ENCODE results near the gene RAMACL. TPM values are rescaled to one million over a fixed set of nuclear protein-coding genes. Genes with fewer than 3 reads are reported as not detected.

Gene RAMACL
- polyA plus RNA-seq, 1 donor from 2014 or later: 0.15 TPM

DNA sequence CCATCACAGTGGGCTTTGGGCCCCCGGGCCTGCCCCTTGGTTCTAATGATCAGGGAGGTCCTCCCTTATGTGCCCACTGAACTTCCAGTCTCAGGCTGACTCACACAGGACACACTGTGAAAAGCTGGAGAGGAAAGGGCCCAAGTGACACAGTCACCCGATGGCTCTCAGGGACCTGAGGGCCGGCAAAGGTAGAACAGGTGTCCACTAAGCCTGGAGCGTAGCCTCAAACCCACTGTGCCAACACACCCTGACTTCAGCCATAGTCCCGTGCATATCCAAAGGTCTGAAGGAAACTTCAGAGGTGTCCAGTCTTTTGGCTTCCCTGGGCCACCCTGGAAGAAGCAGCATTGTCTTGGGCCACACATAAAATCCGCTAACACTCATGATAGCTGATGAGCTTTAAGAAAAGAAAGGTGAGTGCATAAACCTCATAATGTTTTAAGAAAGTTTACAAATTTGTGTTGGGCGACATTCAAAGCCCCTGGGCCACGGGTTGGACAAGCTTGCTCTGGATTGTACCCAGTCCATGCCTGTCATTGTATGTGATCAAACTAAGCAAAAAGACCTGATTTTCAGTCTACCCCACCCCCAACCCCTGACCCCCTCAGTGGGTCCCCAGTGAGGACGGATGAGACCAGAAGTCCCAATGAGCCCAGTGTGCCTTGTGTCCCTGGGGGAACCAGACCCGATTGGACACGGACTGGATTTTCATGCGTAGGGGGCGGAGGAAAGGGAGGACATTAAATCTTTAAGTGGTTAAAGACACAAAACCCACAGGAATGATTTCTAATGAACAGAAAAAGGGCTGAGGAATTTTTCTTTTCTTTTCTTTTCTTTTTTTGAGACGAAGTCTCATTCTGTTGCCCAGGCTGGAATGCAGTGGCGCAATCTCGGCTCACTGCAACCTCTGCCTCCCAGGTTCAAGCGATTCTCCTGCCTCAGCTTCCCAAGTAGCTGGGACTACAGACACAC is 6.1 kb downstream of the RAMACL start:
- H3K36me3 Mint-ChIP-seq: peaks cover 11% of the 10 kb centered on the region
- no peaks in the 10 kb centered on the region for H3K27me3 Mint-ChIP-seq
- no peak overlapping the region for H3K4me3 Mint-ChIP-seq
- H3K27ac Mint-ChIP-seq: no peak overlapping the region
- H3K9me3 Mint-ChIP-seq: peaks cover 5 to 11% (median 7%) of the 10 kb centered on the region in 3 donors
- no peaks in the 10 kb centered on the region for H3K4me1 Mint-ChIP-seq

GRCh38 chr6:166579237-166579850 is 7.1 kb downstream of the RAMACL start:
- Mint-ChIP-seq H3K36me3 (peaks cover 11% of the 10 kb centered on the region), H3K27me3 (no peaks in the 10 kb centered on the region), H3K4me1 (no peaks in the 10 kb centered on the region), H3K27ac (no peak overlapping the region), H3K9me3 (peaks cover 5 to 11% (median 7%) of the 10 kb centered on the region in 3 donors), H3K4me3 (no peak overlapping the region)

DNA sequence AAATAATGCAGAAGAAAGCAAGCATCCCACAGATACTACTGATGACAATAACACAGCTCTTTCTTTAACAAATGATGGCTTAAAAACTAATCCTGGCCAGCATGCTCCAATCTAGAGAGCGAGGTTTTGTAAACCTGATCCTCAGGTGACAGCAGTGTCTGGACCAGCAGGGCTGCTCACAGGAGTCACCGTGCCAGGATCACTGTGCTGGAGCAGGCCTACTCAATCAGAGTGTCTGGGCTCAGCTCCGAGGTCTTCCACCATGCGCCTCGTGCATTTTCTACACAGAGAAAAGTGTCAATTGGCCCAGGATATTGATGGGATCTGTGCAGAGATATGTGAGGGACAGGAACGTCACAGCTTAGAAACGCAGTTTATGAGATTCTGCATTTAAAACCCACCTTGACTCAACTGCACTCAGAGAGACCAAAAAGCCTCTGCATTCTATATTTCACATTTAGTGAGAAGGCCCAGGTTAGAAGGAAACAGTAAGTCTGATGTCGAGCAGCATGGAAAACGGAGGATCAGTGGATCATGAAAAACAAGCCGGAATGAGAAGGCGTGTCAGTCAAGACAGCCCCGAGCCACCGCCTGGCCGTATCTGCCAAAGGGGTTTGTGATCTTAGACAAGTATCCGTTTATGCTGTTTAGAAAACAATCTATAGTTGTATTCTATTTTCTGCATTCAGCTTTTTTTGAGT is 7.8 kb downstream of the RAMACL start:
- Mint-ChIP-seq H3K27ac (no peak overlapping the region), H3K9me3 (peaks cover 5 to 11% (median 7%) of the 10 kb centered on the region in 3 donors), H3K4me1 (no peaks in the 10 kb centered on the region), H3K36me3 (peaks cover 9% of the 10 kb centered on the region), H3K27me3 (no peaks in the 10 kb centered on the region), H3K4me3 (no peak overlapping the region)

DNA sequence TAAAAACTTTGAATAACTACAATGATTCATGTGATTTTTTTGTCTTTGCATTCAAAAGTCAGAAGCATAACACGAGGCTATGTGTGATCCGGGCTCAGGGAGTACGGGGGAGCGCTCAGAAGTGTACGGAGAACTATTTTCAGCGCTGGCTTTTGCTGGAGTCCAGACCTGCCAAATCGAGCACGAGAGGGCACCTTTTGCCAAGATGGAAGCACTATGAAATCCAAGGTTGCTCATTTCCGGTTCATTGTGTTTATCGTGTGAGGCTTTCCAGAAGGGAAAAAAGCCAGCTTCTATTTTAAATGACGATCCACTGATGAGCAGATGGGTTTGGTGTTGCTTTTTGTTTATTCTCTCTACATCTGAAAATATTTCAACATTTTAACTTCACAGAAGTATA is 11.3 kb downstream of the RAMACL start:
- Mint-ChIP-seq H3K27me3 (no peaks in the 10 kb centered on the region), H3K36me3 (peaks cover 9% of the 10 kb centered on the region), H3K4me3 (no peak overlapping the region), H3K4me1 (no peaks in the 10 kb centered on the region), H3K9me3 (peaks cover 5 to 11% (median 7%) of the 10 kb centered on the region in 3 donors), H3K27ac (no peak overlapping the region)

GRCh38 chr6:166573511-166574216 is 12.8 kb downstream of the RAMACL start:
- Mint-ChIP-seq H3K4me1 (no peaks in the 10 kb centered on the region), H3K27ac (no peak overlapping the region), H3K27me3 (no peaks in the 10 kb centered on the region), H3K9me3 (peaks cover 5 to 11% (median 7%) of the 10 kb centered on the region in 3 donors), H3K36me3 (peaks cover 9% of the 10 kb centered on the region), H3K4me3 (no peak overlapping the region)

DNA sequence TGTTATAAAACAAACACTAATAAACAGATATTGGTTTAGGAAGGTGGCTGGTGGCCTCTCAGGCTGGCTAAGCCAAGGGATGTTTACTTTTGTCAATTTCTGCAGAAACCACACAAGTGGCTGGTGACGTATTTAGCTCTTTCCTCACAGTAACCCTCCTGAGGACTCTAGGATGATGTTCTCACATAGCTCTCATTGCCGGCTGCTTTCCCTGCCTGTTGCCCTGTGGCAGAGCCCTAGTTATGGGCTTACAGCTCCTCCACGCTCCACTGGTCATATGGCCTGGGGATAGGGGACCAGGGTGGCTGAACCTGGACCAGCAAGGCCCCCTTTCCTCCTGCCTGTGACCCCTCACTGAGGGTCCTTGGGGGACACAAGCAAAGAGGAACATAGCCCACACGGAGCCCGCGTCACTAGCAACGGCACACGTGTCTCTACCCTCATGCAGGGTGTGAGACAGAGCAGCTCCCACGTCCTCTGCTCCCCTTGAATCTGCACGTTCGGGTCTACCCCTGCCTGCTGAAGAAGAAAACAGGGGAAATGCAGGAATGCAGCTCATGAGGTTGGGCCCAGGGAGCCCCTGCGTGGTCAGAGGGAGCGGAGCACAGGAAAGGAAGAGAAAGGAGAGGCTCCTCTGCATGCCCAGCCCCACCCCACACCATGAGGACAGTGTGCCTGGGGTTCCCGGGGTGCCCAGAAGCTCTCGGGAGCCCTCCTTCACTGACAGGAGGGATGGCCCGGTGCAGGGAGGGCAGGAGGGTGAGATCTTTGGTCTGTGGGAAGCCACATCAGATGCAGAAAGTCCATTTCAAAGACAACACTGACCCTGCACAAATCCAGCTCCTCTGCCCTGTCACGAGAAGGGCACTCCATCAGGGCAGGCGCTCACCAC is 13.9 kb downstream of the RAMACL start:
- peaks cover 5 to 8% (median 7%) of the 10 kb centered on the region in 3 donors for H3K9me3 Mint-ChIP-seq
- no peak overlapping the region for H3K27ac Mint-ChIP-seq
- H3K27me3 Mint-ChIP-seq: no peaks in the 10 kb centered on the region
- H3K36me3 Mint-ChIP-seq: peaks cover 5% of the 10 kb centered on the region
- H3K4me1 Mint-ChIP-seq: no peaks in the 10 kb centered on the region
- H3K4me3 Mint-ChIP-seq: no peak overlapping the region

DNA sequence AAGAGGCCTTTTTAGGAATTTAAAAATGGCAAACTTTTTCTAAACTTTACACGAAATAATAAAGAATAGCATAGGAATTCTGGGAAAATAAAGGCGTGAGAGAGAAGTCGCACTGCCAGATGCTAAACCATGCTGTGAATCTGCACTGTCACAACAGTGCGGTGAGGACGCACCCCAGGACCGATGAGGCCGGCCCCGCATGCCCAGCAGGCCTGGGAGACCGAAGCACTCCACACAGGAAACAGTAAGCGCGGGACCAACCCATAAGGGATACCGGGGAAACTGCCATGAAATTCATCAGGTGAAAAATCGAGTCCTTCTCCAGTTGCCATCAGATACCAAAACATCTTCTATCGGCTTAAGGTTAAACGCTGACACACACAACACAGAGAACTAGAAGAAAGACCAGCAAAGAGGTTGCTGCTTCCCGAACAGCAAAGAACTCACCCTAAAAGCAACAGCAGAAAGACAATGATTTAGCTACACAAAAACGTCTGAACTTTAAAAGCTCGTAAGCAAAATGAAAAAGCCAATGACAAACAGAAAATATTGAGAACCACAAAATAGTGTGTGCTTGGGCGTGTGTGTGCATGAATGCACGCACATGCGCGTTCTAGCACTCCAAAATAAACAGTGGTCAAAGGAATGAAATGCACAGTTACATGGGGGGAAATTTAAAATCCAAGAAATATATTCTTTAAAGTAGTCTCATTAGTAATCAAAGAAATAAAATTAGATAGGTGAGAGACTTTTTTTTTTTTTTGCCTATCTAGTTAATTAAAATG is 15.4 kb downstream of the RAMACL start:
- peaks cover 2% of the 10 kb centered on the region in 3 donors for H3K9me3 Mint-ChIP-seq
- no peaks in the 10 kb centered on the region for H3K36me3 Mint-ChIP-seq
- no peaks in the 10 kb centered on the region for H3K4me1 Mint-ChIP-seq
- H3K27ac Mint-ChIP-seq: no peak overlapping the region
- H3K27me3 Mint-ChIP-seq: no peaks in the 10 kb centered on the region
- peak overlapping the region in 1 of 4 donors; percentile 47 for H3K4me3 Mint-ChIP-seq

- Mint-ChIP-seq H3K4me3 (no peak overlapping the region), H3K27ac (no peak overlapping the region), H3K27me3 (no peaks in the 10 kb centered on the region), H3K9me3 (no peaks in the 10 kb centered on the region), H3K36me3 (peaks cover under 1% of the 10 kb centered on the region), H3K4me1 (peaks cover 0 to 1% (median 0%) of the 10 kb centered on the region in 3 donors)
These were observed 17.3 kb downstream of the RAMACL start for GRCh38 chr6:166569206-166569605.

DNA sequence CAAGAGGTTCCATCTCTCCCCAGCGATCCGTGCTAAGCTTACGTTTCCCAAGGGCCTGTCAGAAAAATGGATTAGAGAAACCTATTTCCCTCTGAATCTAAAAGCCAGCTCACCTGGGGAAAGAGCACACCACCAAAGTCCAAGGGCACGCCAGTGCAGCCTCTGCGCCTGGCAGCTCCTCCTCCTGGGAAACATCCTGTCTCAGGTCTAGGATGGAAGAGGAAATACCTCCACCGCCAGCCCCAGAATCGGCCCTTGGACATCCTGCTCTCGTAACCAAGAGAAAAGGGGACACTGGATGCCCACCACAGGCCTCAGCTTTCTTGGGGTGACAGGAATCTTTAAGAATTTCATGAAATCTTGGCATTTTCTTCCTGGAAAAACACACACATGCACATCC is 18.7 kb downstream of the RAMACL start:
- Mint-ChIP-seq H3K9me3 (no peaks in the 10 kb centered on the region), H3K36me3 (peaks cover 3% of the 10 kb centered on the region), H3K4me3 (no peak overlapping the region), H3K27me3 (no peaks in the 10 kb centered on the region), H3K4me1 (peaks cover 0 to 1% (median 0%) of the 10 kb centered on the region in 3 donors), H3K27ac (no peak overlapping the region)

DNA sequence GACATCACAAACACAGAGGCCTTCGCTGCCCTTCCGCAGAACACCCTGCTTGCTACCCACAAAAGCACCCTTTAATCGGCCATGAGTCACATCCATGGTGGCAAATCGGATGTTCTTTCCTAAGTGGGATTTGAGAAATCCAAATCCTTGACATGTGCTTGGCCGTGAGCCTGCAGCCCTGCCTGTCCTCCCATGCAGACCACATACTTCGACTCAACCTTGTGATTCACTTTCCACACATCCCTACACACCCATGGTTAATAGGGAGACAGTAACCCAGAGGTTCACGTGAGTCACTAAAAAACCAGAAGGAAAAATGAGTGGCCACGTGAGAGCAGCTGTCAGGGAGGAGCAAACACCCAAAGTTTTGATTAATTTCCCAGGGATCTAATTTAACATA is 19.4 kb downstream of the RAMACL start:
- Mint-ChIP-seq H3K27ac (no peak overlapping the region), H3K27me3 (peaks cover 3% of the 10 kb centered on the region), H3K36me3 (peaks cover 3% of the 10 kb centered on the region)

GRCh38 chr6:166566026-166567011 is 20.2 kb downstream of the RAMACL start:
- H3K27ac Mint-ChIP-seq: no peak overlapping the region
- H3K4me1 Mint-ChIP-seq: peaks cover 0 to 3% (median 0%) of the 10 kb centered on the region in 3 donors
- H3K9me3 Mint-ChIP-seq: no peaks in the 10 kb centered on the region
- peaks cover 3% of the 10 kb centered on the region for H3K36me3 Mint-ChIP-seq
- H3K27me3 Mint-ChIP-seq: peaks cover 3% of the 10 kb centered on the region
- H3K4me3 Mint-ChIP-seq: no peak overlapping the region

More for the DNA sequence above, 19.4 kb downstream of the RAMACL start:
- peaks cover 0 to 1% (median 0%) of the 10 kb centered on the region in 3 donors for H3K4me1 Mint-ChIP-seq
- no peak overlapping the region for H3K4me3 Mint-ChIP-seq
- H3K9me3 Mint-ChIP-seq: no peaks in the 10 kb centered on the region

Measured in IgD-negative memory B cell (primary cell).